ENCODE data around the gene KLHDC3.

GRCh38 chr6:43047998-43048397 is 33.9 kb downstream of the KLHDC3 start:
- TF ChIP-seq CTCF (IDR thresholded peaks at IDR 0.05) (no peak), POLR2A (IDR thresholded peaks at IDR 0.05) (no peak)

Measured in heart left ventricle (tissue), 13 donors.